Mucosa of descending colon (tissue), 3 donors: Measurements from ENCODE around the gene SIL1. TPM values are rescaled to one million over a fixed set of nuclear protein-coding genes. Genes with fewer than 3 reads are reported as not detected.
"Not testable (repeated sequence)": the region's sequence is repeated elsewhere in the genome, so short reads cannot be mapped to it uniquely, and the experiment has no call there.

ENCODE experiments used
- ATAC-seq: fragments of 200-7000 bp; cut with Tn5 transposase; one replicate; pipeline ENCODE4 v1.9.1; 2020; ENCODE audit warnings: mild to moderate bottlenecking, moderate library complexity
- DNase-seq, 3 donors: peaks; one replicate each; pipeline ENCODE4 v3.0.0-alpha.2; 2020
- H3K36me3 ChIP-seq: fragments of 200-600 bp; one replicate; pipeline ENCODE4 v1.8.0; 2021; ENCODE audit warnings: low read depth, mild to moderate bottlenecking
- H3K4me1 ChIP-seq: fragments of 200-600 bp; one replicate; pipeline ENCODE4 v1.8.0; 2021; ENCODE audit warnings: low read depth, mild to moderate bottlenecking
- H3K4me3 ChIP-seq: fragments of 200-600 bp; one replicate; pipeline ENCODE4 v1.8.0; 2021; ENCODE audit warnings: mild to moderate bottlenecking
- H3K9me3 ChIP-seq: fragments of 200-600 bp; one replicate; pipeline ENCODE4 v1.8.0; 2021; ENCODE audit warnings: mild to moderate bottlenecking
- intact Hi-C, 2 donors: fragments of 100-400 bp; cut with DNase I in 1 of 2; cut with micrococcal nuclease in 1 of 2; formaldehyde crosslinking; loops; one replicate each; pipeline versions ENCODE4 v1.11.0 to v1.11.1; 2022; cut with DNase I, micrococcal nuclease
- total RNA-seq, 3 donors: library from RNA; stranded (reverse); fragmentation: NEBNext Ultra II Directional in 2 of 3; extraction: Animal tissue kit (Norgen Biotek cat#: 25700) in 2 of 3; gene quantifications; one replicate each; pipeline versions ENCODE4 v1.2.1 to v1.2.4, GENCODE V29; 2021 to 2023
- TF ChIP-seq, protein P1 (sequence below): fragments of 200-600 bp; IDR thresholded peaks from one replicate; pipeline ENCODE4 v1.8.0; 2022; ENCODE audit warnings: antibody characterized with exemption, mild to moderate bottlenecking
- donor health status: DM: no; HTN: no; CAD: no; lungs with moderate emphysema.
- donor health status: DM: no; HTN: no; CAD: no.
- donor health status: DM: no; HTN: yes; CAD: no.

SIL1 gene
- total RNA-seq, 3 donors from 2014 or later = 35.2 to 35.8 (median 35.6) TPM

DNA sequence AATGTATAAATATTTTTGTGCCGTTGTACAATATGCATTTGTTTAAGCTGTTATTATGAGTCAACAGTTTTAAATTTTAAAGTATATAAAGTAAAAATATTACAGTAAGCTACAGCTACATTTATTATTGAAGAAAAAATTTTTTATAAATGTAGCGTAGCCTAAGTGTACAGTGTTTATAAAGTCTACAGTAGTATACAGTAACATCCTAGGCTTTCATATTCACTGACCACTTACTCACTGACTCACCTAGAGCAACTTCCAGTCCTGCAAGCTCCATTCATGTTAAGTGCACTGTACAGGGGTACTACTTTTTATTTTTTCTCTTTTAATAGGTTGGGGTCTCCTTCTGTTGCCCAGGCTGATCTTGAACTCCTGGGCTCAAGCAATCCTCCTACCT, 30.6 kb downstream of the SIL1 start:
- H3K4me3 ChIP-seq = no peak overlapping the region
- TF ChIP-seq, protein P1, sequence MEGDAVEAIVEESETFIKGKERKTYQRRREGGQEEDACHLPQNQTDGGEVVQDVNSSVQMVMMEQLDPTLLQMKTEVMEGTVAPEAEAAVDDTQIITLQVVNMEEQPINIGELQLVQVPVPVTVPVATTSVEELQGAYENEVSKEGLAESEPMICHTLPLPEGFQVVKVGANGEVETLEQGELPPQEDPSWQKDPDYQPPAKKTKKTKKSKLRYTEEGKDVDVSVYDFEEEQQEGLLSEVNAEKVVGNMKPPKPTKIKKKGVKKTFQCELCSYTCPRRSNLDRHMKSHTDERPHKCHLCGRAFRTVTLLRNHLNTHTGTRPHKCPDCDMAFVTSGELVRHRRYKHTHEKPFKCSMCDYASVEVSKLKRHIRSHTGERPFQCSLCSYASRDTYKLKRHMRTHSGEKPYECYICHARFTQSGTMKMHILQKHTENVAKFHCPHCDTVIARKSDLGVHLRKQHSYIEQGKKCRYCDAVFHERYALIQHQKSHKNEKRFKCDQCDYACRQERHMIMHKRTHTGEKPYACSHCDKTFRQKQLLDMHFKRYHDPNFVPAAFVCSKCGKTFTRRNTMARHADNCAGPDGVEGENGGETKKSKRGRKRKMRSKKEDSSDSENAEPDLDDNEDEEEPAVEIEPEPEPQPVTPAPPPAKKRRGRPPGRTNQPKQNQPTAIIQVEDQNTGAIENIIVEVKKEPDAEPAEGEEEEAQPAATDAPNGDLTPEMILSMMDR = no peak
- peaks cover 5% of the 10 kb centered on the region for H3K9me3 ChIP-seq
- no peaks in the 10 kb centered on the region for H3K36me3 ChIP-seq
- ATAC-seq (no peak), DNase-seq (no peak)
- H3K4me1 ChIP-seq = peaks cover 8% of the 10 kb centered on the region
- intact Hi-C loops = no loop called here

DNA sequence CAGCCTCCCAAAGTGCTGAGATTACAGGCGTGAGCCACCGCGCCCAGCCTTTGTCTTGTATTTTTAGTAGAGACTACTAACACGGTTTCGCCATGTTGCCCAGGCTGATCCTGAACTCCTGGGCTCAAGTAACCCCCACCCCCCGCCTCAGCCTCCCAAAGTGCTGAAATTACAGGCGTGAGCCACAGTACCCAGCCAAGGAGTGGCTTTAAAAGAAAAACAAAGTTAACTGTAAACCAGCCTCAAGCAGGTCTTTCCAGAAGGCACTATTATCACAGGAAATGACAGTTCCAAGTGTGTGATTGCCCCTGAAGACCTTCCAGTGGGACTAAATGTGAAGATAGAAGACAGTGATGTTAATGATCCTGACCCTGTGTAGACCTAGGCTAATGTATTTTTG, 31.1 kb downstream of the SIL1 start:
- peaks cover 2% of the 10 kb centered on the region for H3K9me3 ChIP-seq
- intact Hi-C loops = no loop called here
- no peak overlapping the region for H3K4me3 ChIP-seq
- no peaks in the 10 kb centered on the region for H3K36me3 ChIP-seq
- H3K4me1 ChIP-seq = peaks cover 8% of the 10 kb centered on the region
- TF ChIP-seq, protein P1 = no peak
- ATAC-seq = peak; percentile 63
- DNase-seq = peak in 2 of 3 donors; percentile 35 to 46

DNA sequence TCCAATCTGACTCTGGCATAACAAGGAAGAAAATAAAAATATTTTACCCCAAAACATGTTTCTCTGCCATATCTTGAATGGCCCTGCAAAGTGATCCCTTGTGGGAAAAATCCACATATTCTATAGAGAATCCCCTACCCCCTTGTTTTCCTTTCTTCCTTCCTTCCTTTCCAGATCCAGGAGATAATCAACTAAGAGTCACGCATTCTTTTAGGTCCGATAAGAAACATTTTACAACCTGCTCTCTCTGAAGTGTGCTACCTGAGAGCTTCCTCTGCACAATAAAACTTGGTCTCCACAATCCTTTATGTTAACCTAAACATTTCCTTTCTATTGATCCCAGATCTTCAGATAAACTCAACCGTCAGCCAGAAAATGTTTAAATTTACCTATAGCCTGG, 33.3 kb downstream of the SIL1 start:
- ATAC-seq, intact Hi-C loops, DNase-seq, H3K4me3 ChIP-seq, H3K9me3 ChIP-seq, H3K4me1 ChIP-seq, H3K36me3 ChIP-seq: not testable (repeated sequence)

DNA sequence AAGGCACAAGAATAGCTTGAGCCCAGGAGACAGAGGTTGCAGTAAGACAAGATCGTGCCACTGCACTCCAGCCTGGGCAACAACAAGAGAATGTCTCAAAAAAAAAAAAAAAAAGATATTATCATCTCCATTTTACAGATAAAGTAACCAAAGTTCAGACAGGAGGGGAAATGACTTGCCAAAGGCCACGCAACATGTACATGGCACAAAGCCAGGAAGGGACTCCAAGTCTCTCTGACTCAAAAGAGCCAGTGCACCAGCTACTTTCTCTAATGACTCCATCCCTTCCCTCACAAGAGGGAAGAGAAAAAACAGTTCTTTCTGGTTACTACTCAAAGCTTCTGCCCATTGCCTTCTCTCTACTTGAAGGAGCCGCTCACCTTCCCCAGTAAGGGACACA, 34.1 kb downstream of the SIL1 start:
- intact Hi-C loops = no loop called here
- TF ChIP-seq, protein P1 = no peak
- DNase-seq = no peak
- H3K36me3 ChIP-seq = no peaks in the 10 kb centered on the region
- ATAC-seq = no peak
- H3K4me3 ChIP-seq = no peak overlapping the region
- H3K9me3 ChIP-seq = no peaks in the 10 kb centered on the region
- peaks cover 8% of the 10 kb centered on the region for H3K4me1 ChIP-seq

DNA sequence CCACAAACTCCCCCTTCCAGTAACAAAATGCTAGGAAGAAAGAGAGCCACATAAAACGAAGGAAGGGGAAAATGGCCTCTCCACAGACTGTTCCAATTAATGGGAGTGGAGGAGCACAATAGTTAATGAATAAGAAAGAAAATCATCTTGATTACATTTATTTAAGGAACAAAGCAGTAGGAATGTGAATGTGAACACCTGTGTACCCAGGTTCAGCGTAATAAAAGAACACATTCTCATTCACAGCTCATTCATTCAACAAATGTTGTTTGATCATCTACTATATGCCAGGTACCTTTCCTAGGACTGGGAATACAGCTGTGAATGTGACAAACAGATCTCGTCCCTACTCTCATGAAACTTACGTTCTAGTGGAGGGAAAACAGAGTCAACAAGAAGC, 35.7 kb downstream of the SIL1 start:
- DNase-seq (no peak), ATAC-seq (peak; percentile 56)
- Histone ChIP-seq H3K4me3 (no peak overlapping the region), H3K9me3 (no peaks in the 10 kb centered on the region), H3K4me1 (peaks cover under 1% of the 10 kb centered on the region), H3K36me3 (no peaks in the 10 kb centered on the region)
- intact Hi-C loops = no loop called here
- TF ChIP-seq, protein P1 = no peak

DNA sequence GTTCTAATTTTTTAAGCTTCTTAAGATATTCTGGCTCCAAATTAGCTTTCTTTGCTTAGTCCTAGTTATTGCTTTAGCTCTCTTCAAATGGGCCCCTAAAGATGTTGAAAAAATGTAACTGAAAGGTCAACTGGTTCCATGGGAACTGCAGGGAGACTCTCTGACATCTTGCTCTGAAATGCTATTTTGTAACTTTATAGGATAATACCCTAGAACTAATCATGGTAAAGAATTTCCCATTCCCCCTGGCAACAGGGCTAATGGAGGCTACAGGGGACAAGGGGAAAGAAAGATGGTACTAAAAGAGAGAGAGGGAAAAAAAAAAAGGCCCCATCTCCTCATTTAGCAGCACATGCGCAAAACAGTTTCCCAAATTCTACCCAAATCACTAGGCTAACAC, 39.4 kb downstream of the SIL1 start:
- intact Hi-C loops = no loop called here
- no peak for ATAC-seq

More for the DNA sequence above, 39.4 kb downstream of the SIL1 start:
- Histone ChIP-seq H3K4me3 (no peak overlapping the region), H3K36me3 (no peaks in the 10 kb centered on the region), H3K4me1 (no peaks in the 10 kb centered on the region), H3K9me3 (no peaks in the 10 kb centered on the region)
- no peak for DNase-seq
- TF ChIP-seq, protein P1 = no peak
